Activated B cell treated with CpG ODN at 0.5 μM for 24 hours (primary cell): Measurements from ENCODE around the gene CCBE1. TPM values are rescaled to one million over a fixed set of nuclear protein-coding genes. Genes with fewer than 3 reads are reported as not detected.

Source experiments
- ATAC-seq: fragments of 200-7000 bp; cut with Tn5 transposase; one replicate; pipeline ENCODE4 v1.10.0; 2021; ENCODE audit warnings: low read depth, mild to moderate bottlenecking, moderate library complexity
- CTCF ChIA-PET: fragments of 350-600 bp; sonication (Branson Sonifier 250); formaldehyde crosslinking; loops from one replicate; lab custom pipeline; 2021; ENCODE audit warnings: antibody characterized with exemption; lab: Charles Lee
- POLR2A ChIA-PET: fragments of 350-600 bp; sonication (Branson Sonifier 250); formaldehyde crosslinking; loops from one replicate; lab custom pipeline; 2021; ENCODE audit warnings: antibody characterized with exemption; lab: Charles Lee
- DNase-seq: peaks from one replicate; pipeline ENCODE4 v3.0.0; 2022
- H3K27ac Mint-ChIP-seq: one replicate; pipeline ENCODE4 v1.8.0; 2020; ENCODE audit warnings: mixed read lengths
- H3K27me3 Mint-ChIP-seq: one replicate; pipeline ENCODE4 v1.8.0; 2021; ENCODE audit warnings: mixed read lengths
- H3K36me3 Mint-ChIP-seq: one replicate; pipeline ENCODE4 v1.8.0; 2021; ENCODE audit warnings: low read depth, mixed read lengths
- H3K4me1 Mint-ChIP-seq: one replicate; pipeline ENCODE4 v1.8.0; 2021; ENCODE audit warnings: mixed read lengths
- H3K4me3 Mint-ChIP-seq: one replicate; pipeline ENCODE4 v1.8.0; 2020; ENCODE audit warnings: mild to moderate bottlenecking, mixed read lengths
- H3K9me3 Mint-ChIP-seq: one replicate; pipeline ENCODE4 v1.8.0; 2020; ENCODE audit warnings: mixed read lengths
- CTCF ChIP-seq: fragments of 200-600 bp; IDR thresholded peaks from one replicate; pipeline ENCODE4 v1.8.0; 2022; ENCODE audit warnings: antibody characterized with exemption, mild to moderate bottlenecking
- intact Hi-C: fragments of 100-400 bp; cut with micrococcal nuclease; formaldehyde crosslinking; loops from one replicate; pipeline ENCODE4 v1.15.1; 2024
- total RNA-seq: library from RNA; stranded (reverse); gene quantifications from 2 replicates; pipeline ENCODE4 v1.2.3, GENCODE V29; 2022

Gene CCBE1
- total RNA-seq, 1 donor from 2014 or later, result 0.04 TPM

GRCh38 chr18:59454909-59455727, 242.1 kb downstream of the CCBE1 start:
- Mint-ChIP-seq H3K9me3 (no peaks in the 10 kb centered on the region), H3K27ac (no peak overlapping the region), H3K4me1 (no peaks in the 10 kb centered on the region), H3K4me3 (no peak overlapping the region), H3K27me3 (peaks cover 7% of the 10 kb centered on the region), H3K36me3 (no peaks in the 10 kb centered on the region)
- CTCF ChIA-PET, result interaction anchor here (0.5 kb wide), 1 partner anchor 30 kb away, joined by 4 read pairs; no protein-coding TSS in a partner anchor
- TF ChIP-seq CTCF, result no peak
- intact Hi-C loops, result no loop called here
- DNase-seq, result no peak
- POLR2A ChIA-PET, result no interaction called here
- ATAC-seq, result no peak

- ATAC-seq, result no peak
- POLR2A ChIA-PET, result no interaction called here
- intact Hi-C loops, result no loop called here
Measured at GRCh38 chr18:59453468-59453961, 243.7 kb downstream of the CCBE1 start.

GRCh38 chr18:59451963-59452362, 245.3 kb downstream of the CCBE1 start:
- intact Hi-C loops, result no loop called here
- DNase-seq, result no peak
- ChIA-PET CTCF (interaction anchor here (1.5 kb wide), 1 partner anchor 10 kb away, joined by 5 read pairs; no protein-coding TSS in a partner anchor), POLR2A (no interaction called here)
- ATAC-seq, result no peak
- H3K27ac Mint-ChIP-seq, result no peak overlapping the region
- no peak overlapping the region for H3K4me3 Mint-ChIP-seq
- H3K4me1 Mint-ChIP-seq, result no peaks in the 10 kb centered on the region
- H3K27me3 Mint-ChIP-seq, result peaks cover 7% of the 10 kb centered on the region
- TF ChIP-seq CTCF, result no peak
- no peaks in the 10 kb centered on the region for H3K9me3 Mint-ChIP-seq
- no peaks in the 10 kb centered on the region for H3K36me3 Mint-ChIP-seq

More at GRCh38 chr18:59453468-59453961, 243.7 kb downstream of the CCBE1 start:
- CTCF ChIA-PET, result interaction anchor here (0.8 to 1.5 kb wide), 2 partner anchors 8 to 370 kb away, joined by 3 to 5 read pairs; no protein-coding TSS in a partner anchor
- no peak overlapping the region for H3K4me3 Mint-ChIP-seq
- H3K27me3 Mint-ChIP-seq, result peaks cover 6% of the 10 kb centered on the region
- no peak for TF ChIP-seq CTCF
- no peak overlapping the region for H3K27ac Mint-ChIP-seq
- no peak for DNase-seq
- no peaks in the 10 kb centered on the region for H3K4me1 Mint-ChIP-seq
- no peaks in the 10 kb centered on the region for H3K9me3 Mint-ChIP-seq
- no peaks in the 10 kb centered on the region for H3K36me3 Mint-ChIP-seq

GRCh38 chr18:59451073-59451472, 246.2 kb downstream of the CCBE1 start:
- H3K27me3 Mint-ChIP-seq, result peaks cover 7% of the 10 kb centered on the region
- intact Hi-C loops, result no loop called here
- no peak for TF ChIP-seq CTCF
- no peaks in the 10 kb centered on the region for H3K36me3 Mint-ChIP-seq
- no peaks in the 10 kb centered on the region for H3K4me1 Mint-ChIP-seq
- ATAC-seq (no peak), DNase-seq (no peak)
- no peak overlapping the region for H3K27ac Mint-ChIP-seq
- CTCF ChIA-PET, result no interaction called here
- H3K4me3 Mint-ChIP-seq, result no peak overlapping the region
- POLR2A ChIA-PET, result no interaction called here
- no peaks in the 10 kb centered on the region for H3K9me3 Mint-ChIP-seq

GRCh38 chr18:59448546-59448945, 248.7 kb downstream of the CCBE1 start:
- no peak for ATAC-seq
- intact Hi-C loops, result no loop called here
- no peak overlapping the region for H3K4me3 Mint-ChIP-seq
- peaks cover 3% of the 10 kb centered on the region for H3K27me3 Mint-ChIP-seq
- no peak for TF ChIP-seq CTCF
- CTCF ChIA-PET, result no interaction called here
- no peaks in the 10 kb centered on the region for H3K36me3 Mint-ChIP-seq
- no peak overlapping the region for H3K27ac Mint-ChIP-seq
- H3K9me3 Mint-ChIP-seq, result no peaks in the 10 kb centered on the region
- H3K4me1 Mint-ChIP-seq, result no peaks in the 10 kb centered on the region
- DNase-seq, result no peak
- POLR2A ChIA-PET, result no interaction called here
